GM12878 (cell line): Measurements from ENCODE around the gene SPATA20. TPM values are rescaled to one million over a fixed set of nuclear protein-coding genes. Genes with fewer than 3 reads are reported as not detected.

Experiments
- ATAC-seq: fragments of 200-7000 bp; cut with Tn5 transposase; 3 replicates; pipeline ENCODE4 v1.9.1; 2020; ENCODE audit warnings: mild to moderate bottlenecking, moderate library complexity
- BruUV-seq: library from RNA; stranded (reverse); fragments of 400-500 nt; replicated peaks from 2 replicates; lab custom pipeline; 2021; lab: Mats Ljungman, UMichigan
- CTCF ChIA-PET: fragments of 300-600 bp; sonication (Branson Sonifier 250); formaldehyde crosslinking; extraction: SDS; loops from one replicate; lab custom pipeline; 2021; ENCODE audit warnings: inconsistent platforms; lab: Yijun Ruan, JAX
- POLR2A ChIA-PET: fragments of 350-600 bp; formaldehyde crosslinking; extraction: SDS; loops from one replicate; lab custom pipeline; 2021; ENCODE audit warnings: inconsistent platforms; lab: Charles Lee
- RAD21 ChIA-PET: fragments of 300-600 bp; sonication (Branson Sonifier 250); formaldehyde crosslinking; loops from one replicate; lab custom pipeline; 2023; ENCODE audit warnings: antibody characterized with exemption; ENCODE audit not compliant: unreplicated experiment; lab: Charles Lee
- SMC1A ChIA-PET: fragments of 300-600 bp; sonication (Branson Sonifier 250); formaldehyde crosslinking; loops from one replicate; lab custom pipeline; 2023; ENCODE audit not compliant: unreplicated experiment, uncharacterized antibody; lab: Charles Lee
- DNase-seq: peaks from one replicate; pipeline ENCODE4 v3.0.0-alpha.2; 2011; ENCODE audit warnings: low read depth, low spot score
- FAIRE-seq: peaks from 3 replicates; lab custom pipeline; 2011; peaks lifted over from hg19 to GRCh38; lab: Jason Lieb, UNC
- H2AFZ ChIP-seq: 2 replicates; pipeline ENCODE4 v1.6.0; 2011; ENCODE audit warnings: low read depth, low read length, control low read depth; ENCODE audit not compliant: control insufficient read depth
- H3K27ac ChIP-seq: 2 replicates; pipeline ENCODE4 v1.5.1; 2011; ENCODE audit warnings: control low read depth; ENCODE audit not compliant: control insufficient read depth, insufficient read depth
- H3K27me3 ChIP-seq, 2 experiments: replicated peaks in 1 of 2; 2 replicates each; pipeline versions ENCODE4 v1.6.0 to v1.6.1; 2011; ENCODE audit warnings: low read length in 1 of 2; ENCODE audit not compliant: control insufficient read depth in 2 of 2, insufficient read depth in 2 of 2
- H3K36me3 ChIP-seq, 2 experiments: 2 replicates each; pipeline ENCODE4 v1.5.1; 2011; ENCODE audit warnings: low read length in 1 of 2; ENCODE audit not compliant: control insufficient read depth in 2 of 2, insufficient read depth in 2 of 2
- H3K4me1 ChIP-seq: 2 replicates; pipeline ENCODE4 v1.6.1; 2011; ENCODE audit warnings: mild to moderate bottlenecking, low read length, moderate library complexity, mixed read lengths; ENCODE audit not compliant: control insufficient read depth, insufficient read depth
- H3K4me2 ChIP-seq: 2 replicates; pipeline ENCODE4 v1.6.0; 2011; ENCODE audit warnings: control low read depth; ENCODE audit not compliant: control insufficient read depth, insufficient read depth
- H3K4me3 ChIP-seq: fragments of 200-600 bp; sonication (generic); 2 replicates; pipeline ENCODE4 v1.5.1; 2016
- H3K79me2 ChIP-seq: 2 replicates; pipeline ENCODE4 v1.6.0; 2011; ENCODE audit warnings: low read length; ENCODE audit not compliant: control insufficient read depth, insufficient read depth
- H3K9ac ChIP-seq: 2 replicates; pipeline ENCODE4 v1.8.0; 2011; ENCODE audit warnings: low read length, control low read depth, mixed read lengths; ENCODE audit not compliant: control insufficient read depth, insufficient read depth
- H3K9me3 ChIP-seq: replicated peaks from 3 replicates; pipeline ENCODE4 v1.5.1; 2011; ENCODE audit warnings: mild to moderate bottlenecking, low read length; ENCODE audit not compliant: control insufficient read depth, insufficient read depth
- H4K20me1 ChIP-seq: 2 replicates; pipeline ENCODE4 v1.6.0; 2011; ENCODE audit not compliant: control insufficient read depth, insufficient read depth
- BCL3 ChIP-seq: IDR thresholded peaks from 2 replicates; pipeline ENCODE4 v1.6.1; 2011; ENCODE audit warnings: borderline replicate concordance, low read depth, mild to moderate bottlenecking, moderate library complexity, low read length; ENCODE audit not compliant: insufficient read depth, poor library complexity, severe bottlenecking
- BHLHE40 ChIP-seq, 2 experiments: fragments of 450-650 bp in 1 of 2; IDR thresholded peaks; 2 replicates each; pipeline ENCODE4 v1.6.1; 2011 to 2017; ENCODE audit warnings: low read depth in 2 of 2, borderline replicate concordance in 1 of 2, improper control_type of control experiment in 1 of 2, low read length in 1 of 2, mild to moderate bottlenecking in 1 of 2
- CREB1 ChIP-seq: IDR thresholded peaks from 2 replicates; pipeline ENCODE4 v1.6.1; 2012; ENCODE audit warnings: low read depth, mild to moderate bottlenecking, inconsistent platforms
- E4F1 ChIP-seq: fragments of 450-650 bp; IDR thresholded peaks from 2 replicates; pipeline ENCODE4 v1.6.1; 2018; ENCODE audit warnings: borderline replicate concordance, mild to moderate bottlenecking; ENCODE audit not compliant: partially characterized antibody
- IRF4 ChIP-seq: IDR thresholded peaks from 2 replicates; pipeline ENCODE4 v1.6.1; 2011; ENCODE audit warnings: low read depth, low read length
- MYC ChIP-seq: IDR thresholded peaks from 2 replicates; pipeline ENCODE4 v1.6.1; 2011; ENCODE audit warnings: mild to moderate bottlenecking, low read length, moderate library complexity, inconsistent platforms; ENCODE audit not compliant: insufficient read depth, insufficient replicate concordance, insufficient read length, severe bottlenecking
- PAX8 ChIP-seq: fragments of 450-650 bp; IDR thresholded peaks from 2 replicates; pipeline ENCODE4 v1.6.1; 2017; ENCODE audit warnings: mild to moderate bottlenecking, moderate library complexity
- RB1 ChIP-seq: fragments of 450-650 bp; formaldehyde crosslinking; IDR thresholded peaks from 2 replicates; pipeline ENCODE4 v1.6.1; 2017; ENCODE audit warnings: mild to moderate bottlenecking, borderline replicate concordance
- SMC3 ChIP-seq: IDR thresholded peaks from 2 replicates; pipeline ENCODE4 v1.6.1; 2011; ENCODE audit warnings: low read length, improper control_type of control experiment, borderline replicate concordance
- STAT1 ChIP-seq: fragments of 450-650 bp; conservative IDR thresholded peaks from 2 replicates; pipeline ENCODE4 v1.6.1; 2014; ENCODE audit warnings: antibody characterized with exemption, mild to moderate bottlenecking
- STAT3 ChIP-seq: IDR thresholded peaks from 2 replicates; pipeline ENCODE4 v1.6.1; 2011; ENCODE audit warnings: low read depth, low read length, improper control_type of control experiment
- TARDBP ChIP-seq: IDR thresholded peaks from 2 replicates; pipeline ENCODE4 v1.6.1; 2016; ENCODE audit warnings: borderline replicate concordance
- TCF12 ChIP-seq: IDR thresholded peaks from 2 replicates; pipeline ENCODE4 v1.6.1; 2011; ENCODE audit warnings: low read depth, mild to moderate bottlenecking, low read length
- USF1 ChIP-seq: IDR thresholded peaks from 2 replicates; pipeline ENCODE4 v1.6.1; 2011; ENCODE audit warnings: borderline replicate concordance, low read depth, mild to moderate bottlenecking, moderate library complexity, mixed read lengths, low read length; ENCODE audit not compliant: insufficient read depth; ENCODE audit errors: extremely low read length
- ZBTB40 ChIP-seq: fragments of 450-650 bp; IDR thresholded peaks from 2 replicates; pipeline ENCODE4 v1.6.1; 2016; ENCODE audit warnings: mild to moderate bottlenecking, moderate library complexity, borderline replicate concordance
- WGBS: methylation state at CpG from one replicate; pipeline ENCODE4 v1.1.6; 2016; ENCODE audit warnings: low lambda C conversion rate; ENCODE audit not compliant: insufficient replicate concordance, insufficient coverage; ENCODE audit errors: missing lambda C conversion rate; 5-methylcytosine and 5-hydroxymethylcytosine counted together
- in situ Hi-C: fragments of 300-500 bp; cut with MboI; formaldehyde crosslinking; loops from 9 replicates; pipeline ENCODE4 v1.14.3; 2018; ENCODE audit warnings: mixed read lengths
- intact Hi-C: fragments of 100-400 bp; cut with micrococcal nuclease; formaldehyde crosslinking; loops from one replicate; pipeline ENCODE4 v1.14.2; 2022; ENCODE audit not compliant: unreplicated experiment
- polyA plus RNA-seq, 11 experiments: library from polyadenylated mRNA; depleted of rRNA in 4 of 11; unstranded in 6 of 11; stranded (reverse) in 5 of 11; fragments of >200 nt; fragmentation: Nextera tagmentation in 4 of 11; fragmentation: Illumina TruSeq in 1 of 11; extraction: Ambion mirVana in 4 of 11; extraction: Trizol in 1 of 11; gene quantifications; 1 replicate in 1 of 11; 2 replicates in 10 of 11; pipeline versions ENCODE4 v1.2.1 to v1.2.3, GENCODE V29; 2011 to 2016; ENCODE audit warnings: inconsistent platforms in 2 of 11, missing spikeins in 2 of 11, low read depth in 1 of 11
- total RNA-seq, 4 experiments: library from RNA; depleted of rRNA in 3 of 4; stranded (reverse); fragments of >200 nt in 3 of 4; fragmentation: Illumina TruSeq in 1 of 4; extraction: Trizol in 1 of 4; gene quantifications; 2 replicates each; pipeline versions ENCODE4 v1.2.1 to v1.2.3, GENCODE V29; 2013 to 2021

SPATA20 gene
- total and polyA plus RNA-seq, 10 of the 15 experiments (the other 5 are each of a cell fraction or from before 2014, with no cell fraction given), result 2.1 to 69.8 (median 26.6) TPM

GRCh38 chr17:50577451-50577954 lies 30.5 kb downstream of the SPATA20 start:
- no peak for ATAC-seq
- TF ChIP-seq BHLHE40 (IDR thresholded peaks at IDR 0.05; ENCODE audit: borderline replicate concordance in 1 of 2, low read depth in 2 of 2, low read length in 1 of 2), result peak in 1 of 2 experiments; percentile 54; a peak in 2 of 4 replicates
- no peak for TF ChIP-seq RB1
- no peak for TF ChIP-seq TARDBP
- TF ChIP-seq STAT1, result no peak
- TF ChIP-seq IRF4, result no peak
- no peak for TF ChIP-seq E4F1
- no peak for TF ChIP-seq ZBTB40
- TF ChIP-seq TCF12, result no peak
- no peak for TF ChIP-seq PAX8
- TF ChIP-seq MYC, result no peak
- no peak for TF ChIP-seq CREB1
- no peak for TF ChIP-seq STAT3
- TF ChIP-seq USF1, result no peak
- no peak for TF ChIP-seq SMC3
- peak; percentile 63 for TF ChIP-seq BCL3

More at GRCh38 chr17:50577451-50577954, 30.5 kb downstream of the SPATA20 start:
- no peaks in the 10 kb centered on the region for H3K9me3 ChIP-seq
- no peak overlapping the region for H2AFZ ChIP-seq
- H3K36me3 ChIP-seq, result no peaks in the 10 kb centered on the region
- ChIA-PET SMC1A (no interaction called here), CTCF (interaction anchor here (0.7 to 1.0 kb wide), 2 partner anchors 9 to 94 kb away, joined by 3 to 4 read pairs; no protein-coding TSS in a partner anchor), RAD21 (no interaction called here), POLR2A (no interaction called here)
- DNase-seq (no peak), FAIRE-seq (no peak)
- peaks cover 0 to 1% of the 10 kb centered on the region in 2 experiments; a peak in 2 of 4 replicates for H3K27me3 ChIP-seq
- no peaks in the 10 kb centered on the region for H3K79me2 ChIP-seq
- no peak overlapping the region for H3K9ac ChIP-seq
- WGBS, result 36% methylated on average over 13 of the region's 13 CpGs
- H3K27ac ChIP-seq, result no peak overlapping the region
- in situ Hi-C loops, result no loop called here
- intact Hi-C loops, result no loop called here
- no peaks in the 10 kb centered on the region for H4K20me1 ChIP-seq
- no peaks in the 10 kb centered on the region for H3K4me1 ChIP-seq
- BruUV-seq, result no TSS peak
- H3K4me3 ChIP-seq, result no peak overlapping the region
- H3K4me2 ChIP-seq, result no peak overlapping the region
